Sciatic nerve (tissue), 2 donors: ENCODE data around the gene PRSS3. TPM values are rescaled to one million over a fixed set of nuclear protein-coding genes. Genes with fewer than 3 reads are reported as not detected.
"Not testable (repeated sequence)": the region's sequence is repeated elsewhere in the genome, so short reads cannot be mapped to it uniquely, and the experiment has no call there.

ENCODE experiments used
- ATAC-seq: fragments of 200-7000 bp; cut with Tn5 transposase; one replicate; pipeline ENCODE4 v1.9.1; 2020; ENCODE audit warnings: mild to moderate bottlenecking, moderate library complexity
- DNase-seq: peaks from one replicate; pipeline ENCODE4 v3.0.0-alpha.2; 2020; ENCODE audit warnings: low spot score
- intact Hi-C: fragments of 100-400 bp; cut with DNase I; formaldehyde crosslinking; loops from one replicate; pipeline ENCODE4 v1.14.2; 2022
- total RNA-seq: library from RNA; stranded (reverse); fragmentation: NEBNext Ultra II Directional; extraction: Animal tissue kit (Norgen Biotek cat#: 25700); gene quantifications from one replicate; pipeline ENCODE4 v1.2.1, GENCODE V29; 2021
- donor health status: DM: no; HTN: no; CAD: no.
- donor health status: DM: no; HTN: no; CAD: no.

Gene PRSS3
- total RNA-seq, 1 donor from 2014 or later = not detected

DNA sequence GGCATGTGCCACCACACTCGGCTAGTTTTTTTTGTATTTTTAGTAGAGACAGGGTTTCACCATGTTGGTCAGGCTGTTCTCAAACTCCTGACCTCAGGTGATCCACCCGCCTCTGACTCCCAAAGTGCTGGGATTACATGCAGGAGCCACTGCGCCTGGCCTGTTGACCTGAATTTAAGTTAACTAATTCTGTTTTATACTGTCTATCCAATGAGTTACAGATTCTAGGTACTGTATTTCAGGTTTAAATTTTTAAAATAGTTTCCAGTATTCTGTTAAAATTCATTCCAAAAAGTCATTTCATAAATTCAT lies 52.5 kb downstream of the PRSS3 start:
- DNase-seq, ATAC-seq, intact Hi-C loops: not testable (repeated sequence)

Other genes starting within 250 kb of the PRSS3 start
- 39.9 TPM for gene UBE2R2, start 21.6 kb downstream of the PRSS3 start, total RNA-seq